RPMI7951 (cell line): ENCODE data around the gene UBXN2A. TPM values are rescaled to one million over a fixed set of nuclear protein-coding genes. Genes with fewer than 3 reads are reported as not detected.
"Not testable (repeated sequence)": the region's sequence is repeated elsewhere in the genome, so short reads cannot be mapped to it uniquely, and the experiment has no call there.

Source experiments
- DNase-seq: peaks from one replicate; pipeline ENCODE4 v3.0.0-alpha.2; 2012; ENCODE audit warnings: low read depth
- total RNA-seq: library from RNA; depleted of rRNA; stranded (reverse); fragments of >200 nt; shearing (Covaris generic); gene quantifications from 2 replicates; pipeline ENCODE4 v1.2.3, GENCODE V29; 2014; rRNA removed

The UBXN2A gene
- total RNA-seq, 1 experiment from 2014 or later = 24.2 TPM

- not testable (repeated sequence) for DNase-seq
These were observed 102.9 kb downstream of the UBXN2A start for GRCh38 chr2:24043133-24043532.

- DNase-seq = no peak
These were observed 105.5 kb downstream of the UBXN2A start for GRCh38 chr2:24045511-24046508.

- DNase-seq = no peak
These were observed 106.3 kb downstream of the UBXN2A start for GRCh38 chr2:24046599-24046929.

- peak; percentile 99 for DNase-seq
These were observed 106.9 kb downstream of the UBXN2A start, which contains the start of gene WDCP for GRCh38 chr2:24046930-24047702. TSS of gene WDCP (minus strand) at chr2:24047391. CDS start at chr2:24039494, 7,897 bp downstream.

GRCh38 chr2:24047703-24048033 lies 107.4 kb downstream of the UBXN2A start:
- no peak for DNase-seq

- peak; percentile 36 for DNase-seq
These were observed 108.7 kb downstream of the UBXN2A start for GRCh38 chr2:24048769-24049484.

- peak; percentile 77 for DNase-seq
These were observed 109.3 kb downstream of the UBXN2A start, which contains the start of gene FKBP1B for GRCh38 chr2:24049485-24050021. TSS of gene FKBP1B (plus strand) at chr2:24049741. CDS start at chr2:24049850, 109 bp downstream.

GRCh38 chr2:24050041-24050979 lies 110.0 kb downstream of the UBXN2A start:
- peak; percentile 25 for DNase-seq

GRCh38 chr2:24051833-24052232 lies 111.6 kb downstream of the UBXN2A start:
- no peak for DNase-seq

- no peak for DNase-seq
These were observed 112.7 kb downstream of the UBXN2A start for GRCh38 chr2:24052951-24053350.

Other genes with a start within 250 kb of the UBXN2A start
- gene ATAD2B, start 13.3 kb upstream of the UBXN2A start, total RNA-seq = 6.0 and 7.6 TPM in 2 replicates
- gene MFSD2B, start 69.6 kb downstream of the UBXN2A start, total RNA-seq = 0.24 TPM in 1 of 2 replicates, not detected in the other
- gene WDCP, start 106.9 kb downstream of the UBXN2A start, total RNA-seq = 11.7 and 14.2 TPM in 2 replicates
- gene FKBP1B, start 109.3 kb downstream of the UBXN2A start, total RNA-seq = 10.9 and 15.6 TPM in 2 replicates
- 441 and 501 TPM in 2 replicates for gene SF3B6, start 135.9 kb downstream of the UBXN2A start, total RNA-seq
- 42.7 and 57.8 TPM in 2 replicates for gene TP53I3, start 144.4 kb downstream of the UBXN2A start, total RNA-seq
- 2.4 and 3.4 TPM in 2 replicates for gene PFN4, start 182.9 kb downstream of the UBXN2A start, total RNA-seq
- gene FAM228B, start 183.0 kb downstream of the UBXN2A start, total RNA-seq = 3.5 and 3.7 TPM in 2 replicates
- 0.29 and 0.36 TPM in 2 replicates for gene FAM228A, start 234.6 kb downstream of the UBXN2A start, total RNA-seq